Panc1 (cell line): ENCODE measurements around the gene RAD51AP1. TPM values are rescaled to one million over a fixed set of nuclear protein-coding genes. Genes with fewer than 3 reads are reported as not detected.
A peak's percentile ranks its signal among the peaks of the same experiment; 100 is the strongest.

Source experiments
- ATAC-seq: fragments of 200-7000 bp; cut with Tn5 transposase; 2 replicates; pipeline ENCODE4 v1.9.1; 2020; ENCODE audit warnings: mild to moderate bottlenecking, moderate library complexity
- Bru-seq: library from RNA; stranded (reverse); fragments of 400-500 nt; gene quantifications from one replicate; lab custom pipeline; 2021; lab: Mats Ljungman, UMichigan
- BruChase-seq, 2 experiments: library from RNA; stranded (reverse); fragments of 400-500 nt; gene quantifications; one replicate each; lab custom pipeline; 2021; lab: Mats Ljungman, UMichigan
- BruUV-seq: library from RNA; stranded (reverse); fragments of 400-500 nt; replicated peaks from 2 replicates; lab custom pipeline; 2021; lab: Mats Ljungman, UMichigan
- CTCF ChIA-PET: fragments of 300-600 bp; sonication (Branson Sonifier 250); formaldehyde crosslinking; loops from one replicate; lab custom pipeline; 2022; ENCODE audit warnings: antibody characterized with exemption; lab: Charles Lee
- POLR2A ChIA-PET: fragments of 300-600 bp; sonication (Branson Sonifier 250); formaldehyde crosslinking; loops from one replicate; lab custom pipeline; 2022; ENCODE audit warnings: antibody characterized with exemption; lab: Charles Lee
- DNase-seq: peaks from one replicate; pipeline ENCODE4 v3.0.0-alpha.2; 2010; ENCODE audit warnings: low read depth, low spot score
- H3K27ac ChIP-seq: 2 replicates; pipeline ENCODE4 v1.5.1; 2011; ENCODE audit warnings: mild to moderate bottlenecking, low read length, inconsistent platforms
- H3K27me3 ChIP-seq: fragments of 200-500 bp; sonication (Bioruptor generic); 2 replicates; pipeline ENCODE4 v1.6.0; 2014; ENCODE audit warnings: low read length, inconsistent platforms; ENCODE audit not compliant: control insufficient read depth, insufficient read depth
- H3K36me3 ChIP-seq: fragments of 200-500 bp; sonication (Bioruptor generic); 2 replicates; pipeline ENCODE4 v1.5.1; 2014; ENCODE audit warnings: inconsistent platforms, mild to moderate bottlenecking, low read length, moderate library complexity; ENCODE audit not compliant: control insufficient read depth, insufficient read depth
- H3K4me1 ChIP-seq: 2 replicates; pipeline ENCODE4 v1.5.1; 2011; ENCODE audit warnings: inconsistent platforms, mild to moderate bottlenecking, low read length, moderate library complexity; ENCODE audit not compliant: control insufficient read depth, insufficient read depth
- H3K4me3 ChIP-seq, 2 experiments: 2 replicates each; pipeline ENCODE4 v1.5.1; 2011 to 2012; ENCODE audit warnings: low read depth in 2 of 2, low read length in 2 of 2, mild to moderate bottlenecking in 2 of 2, inconsistent platforms in 1 of 2, moderate library complexity in 1 of 2
- H3K9me3 ChIP-seq: fragments of 200-500 bp; sonication (Bioruptor generic); 2 replicates; pipeline ENCODE4 v1.5.1; 2014; ENCODE audit warnings: low read depth, mild to moderate bottlenecking, inconsistent platforms, low read length, moderate library complexity; ENCODE audit not compliant: control insufficient read depth, insufficient read depth
- CTCF ChIP-seq: fragments of 450-650 bp; IDR thresholded peaks from 2 replicates; pipeline ENCODE4 v1.5.1; 2017; ENCODE audit warnings: mild to moderate bottlenecking
- POLR2AphosphoS5 ChIP-seq: IDR thresholded peaks from 2 replicates; pipeline ENCODE4 v1.6.1; 2012; ENCODE audit warnings: mild to moderate bottlenecking, low read depth, low read length, moderate library complexity
- REST ChIP-seq, 2 experiments: IDR thresholded peaks; 2 replicates each; pipeline ENCODE4 v1.6.1; 2011 to 2012; ENCODE audit warnings: low read depth in 2 of 2, control low read depth in 1 of 2, low read length in 1 of 2, mild to moderate bottlenecking in 1 of 2, moderate library complexity in 1 of 2; ENCODE audit not compliant: insufficient read depth in 1 of 2
- SIN3A ChIP-seq: IDR thresholded peaks from 2 replicates; pipeline ENCODE4 v1.6.1; 2012; ENCODE audit warnings: low read depth, mild to moderate bottlenecking, low read length, moderate library complexity, borderline replicate concordance; ENCODE audit not compliant: insufficient read depth
- TCF7L2 ChIP-seq: IDR thresholded peaks from 2 replicates; pipeline ENCODE4 v1.6.1; 2011; ENCODE audit warnings: mild to moderate bottlenecking, low read depth, low read length, inconsistent platforms
- in situ Hi-C: cut with HindIII; loops from 2 replicates; pipeline ENCODE4 v1.10.0; 2016; ENCODE audit warnings: low sequenced_read_pairs, low pct_unique_long_range_greater_than_20kb
- intact Hi-C: fragments of 100-400 bp; cut with micrococcal nuclease; formaldehyde crosslinking; loops from one replicate; pipeline ENCODE4 v1.10.0; 2022; ENCODE audit not compliant: unreplicated experiment
- long read RNA-seq: library from polyadenylated mRNA; unstranded; transcript quantifications from one replicate; pipeline ENCODE4 v2.0.0, GENCODE V29; 2021; ENCODE audit not compliant: unreplicated experiment
- polyA plus RNA-seq: library from polyadenylated mRNA; unstranded; fragments of >200 nt; gene quantifications from one replicate; pipeline ENCODE4 v1.2.1, GENCODE V29; 2012; ENCODE audit warnings: missing spikeins; ENCODE audit not compliant: insufficient read length
- total RNA-seq: library from RNA; stranded (reverse); gene quantifications from one replicate; pipeline ENCODE4 v1.2.1, GENCODE V29; 2021; ENCODE audit not compliant: unreplicated experiment

The RAD51AP1 gene
- total RNA-seq (18.1 TPM), Bru-seq, nascent RNA (percentile 83 among the genes with signal in this experiment), BruChase-seq, experiment 1, labeled RNA remaining after a 2-hour chase (percentile 80 among the genes with signal in this experiment), BruChase-seq, experiment 2, labeled RNA remaining after a 6-hour chase (percentile 73 among the genes with signal in this experiment)
- polyA plus RNA-seq, result 4.3 TPM
- long read RNA-seq, transcript RAD51AP1-202 (9 exons, 2,113 nt), result major isoform, 10 of 25 reads
- long read RNA-seq, partial matches to known transcripts, result 2 of 25 reads
- long read RNA-seq, other reads (novel, unspliced or antisense), result 9 of 25 reads

GRCh38 chr12:4538207-4539160 lies at the start of gene RAD51AP1:
Gene RAD51AP1 (plus strand): TSS chr12:4538890. CDS start chr12:4538940, 50 bp downstream.
- DNase-seq, result peak; percentile 84
- Histone ChIP-seq H3K9me3 (no peaks in the 10 kb centered on the region), H3K27ac (peak within 1 kb of the TSS; percentile 96), H3K4me1 (peaks cover 11% of the 10 kb centered on the region; the same call in 1 of the 2 replicates), H3K36me3 (peaks cover 14% of the 10 kb centered on the region), H3K4me3 (peak within 1 kb of the TSS; percentile 95 to 98), H3K27me3 (no peaks in the 10 kb centered on the region)
- intact Hi-C loops (no loop called here), in situ Hi-C loops (no loop called here)
- peak; percentile 100 for ATAC-seq
- POLR2A ChIA-PET, result no interaction called here
- no peak for TF ChIP-seq CTCF
- no peak for TF ChIP-seq REST (IDR thresholded peaks at IDR 0.05; ENCODE audit: insufficient read depth in 1 of 2, low read depth in 2 of 2, low read length in 1 of 2)
- TF ChIP-seq SIN3A, result peak; percentile 90
- no peak for TF ChIP-seq TCF7L2
- BruUV-seq, result no TSS peak
- CTCF ChIA-PET, result no interaction called here

- TF ChIP-seq POLR2AphosphoS5, result no peak
- no peak for TF ChIP-seq CTCF
- ChIA-PET POLR2A (no interaction called here), CTCF (no interaction called here)
- intact Hi-C loops (no loop called here), in situ Hi-C loops (no loop called here)
- ATAC-seq, result no peak
- Histone ChIP-seq H3K27ac (no peak overlapping the region), H3K36me3 (no peaks in the 10 kb centered on the region; the same call in 1 of the 2 replicates), H3K4me3 (no peak overlapping the region), H3K4me1 (no peaks in the 10 kb centered on the region), H3K9me3 (no peaks in the 10 kb centered on the region), H3K27me3 (no peaks in the 10 kb centered on the region)
- DNase-seq, result no peak
- BruUV-seq, result no TSS peak
Observed at GRCh38 chr12:4489556-4489955, 49.1 kb upstream of the RAD51AP1 start.
